WTC11 (cell line): ENCODE results near the gene AQP7. TPM values are rescaled to one million over a fixed set of nuclear protein-coding genes. Genes with fewer than 3 reads are reported as not detected.
"Not testable (repeated sequence)": the region's sequence is repeated elsewhere in the genome, so short reads cannot be mapped to it uniquely, and the experiment has no call there.

Experiments
- ATAC-seq: fragments of 200-7000 bp; cut with Tn5 transposase; 2 replicates; pipeline ENCODE4 v1.10.0; 2021; ENCODE audit warnings: mild to moderate bottlenecking, moderate library complexity
- CTCF ChIA-PET: fragments of 300-600 bp; sonication (Branson Sonifier 250); formaldehyde crosslinking; loops from one replicate; lab custom pipeline; 2021; ENCODE audit warnings: antibody characterized with exemption; lab: Charles Lee
- POLR2A ChIA-PET: fragments of 350-600 bp; sonication (Branson Sonifier 250); formaldehyde crosslinking; loops from one replicate; lab custom pipeline; 2021; ENCODE audit warnings: antibody characterized with exemption; lab: Charles Lee
- DNase-seq: peaks from one replicate; pipeline ENCODE4 v3.0.0; 2021; ENCODE audit warnings: low spot score
- H3K27ac Mint-ChIP-seq: 2 replicates; pipeline ENCODE4 v1.8.0; 2021; ENCODE audit warnings: mixed read lengths
- H3K27me3 Mint-ChIP-seq: 2 replicates; pipeline ENCODE4 v1.8.0; 2021; ENCODE audit warnings: low read depth, mild to moderate bottlenecking, moderate library complexity, mixed read lengths
- H3K36me3 Mint-ChIP-seq: 2 replicates; pipeline ENCODE4 v1.8.0; 2021; ENCODE audit warnings: mixed read lengths
- H3K4me1 Mint-ChIP-seq: 2 replicates; pipeline ENCODE4 v1.8.0; 2022; ENCODE audit warnings: mixed read lengths
- H3K4me3 Mint-ChIP-seq: 2 replicates; pipeline ENCODE4 v1.8.0; 2021; ENCODE audit warnings: mild to moderate bottlenecking, moderate library complexity, mixed read lengths
- H3K9me3 Mint-ChIP-seq: 2 replicates; pipeline ENCODE4 v1.8.0; 2021; ENCODE audit warnings: mixed read lengths
- ATF1 ChIP-seq: sonication (generic); formaldehyde crosslinking; IDR thresholded peaks from 2 replicates; pipeline ENCODE4 v1.8.1; 2023; ENCODE audit warnings: mild to moderate bottlenecking, moderate library complexity, missing genetic modification reagents
- CREB1 ChIP-seq: sonication (generic); formaldehyde crosslinking; IDR thresholded peaks from 2 replicates; pipeline ENCODE4 v1.8.0; 2023; ENCODE audit warnings: mild to moderate bottlenecking, missing genetic modification reagents
- E2F5 ChIP-seq: sonication (generic); formaldehyde crosslinking; IDR thresholded peaks from 2 replicates; pipeline ENCODE4 v1.8.1; 2022; ENCODE audit warnings: mild to moderate bottlenecking, moderate library complexity, missing genetic modification reagents
- EMX1 ChIP-seq: fragments of 250-450 bp; sonication (Bioruptor Pico); IDR thresholded peaks from 2 replicates; pipeline ENCODE4 v1.8.0; 2021; ENCODE audit warnings: mild to moderate bottlenecking
- GRHL2 ChIP-seq: fragments of 250-450 bp; sonication (Bioruptor Pico); IDR thresholded peaks from 2 replicates; pipeline ENCODE4 v1.8.0; 2022; ENCODE audit warnings: mild to moderate bottlenecking, moderate library complexity; ENCODE audit not compliant: insufficient replicate concordance, severe bottlenecking
- GTF2I ChIP-seq: fragments of 250-450 bp; sonication (Bioruptor Pico); conservative IDR thresholded peaks from 2 replicates; pipeline ENCODE4 v1.4.0; 2021; ENCODE audit warnings: mild to moderate bottlenecking
- IRF2 ChIP-seq: sonication (generic); formaldehyde crosslinking; IDR thresholded peaks from 2 replicates; pipeline ENCODE4 v1.8.0; 2022; ENCODE audit warnings: low read depth, missing genetic modification reagents, borderline replicate concordance
- NR3C1 ChIP-seq: sonication (generic); formaldehyde crosslinking; conservative IDR thresholded peaks from 2 replicates; pipeline ENCODE4 v1.8.1; 2023; ENCODE audit warnings: low read depth, mild to moderate bottlenecking, missing genetic modification reagents
- ZBTB21 ChIP-seq: sonication (generic); formaldehyde crosslinking; IDR thresholded peaks from 2 replicates; pipeline ENCODE4 v1.8.1; 2023; ENCODE audit warnings: mild to moderate bottlenecking, missing genetic modification reagents, borderline replicate concordance
- ZNF232 ChIP-seq: sonication (generic); formaldehyde crosslinking; IDR thresholded peaks from 2 replicates; pipeline ENCODE4 v1.8.0; 2022; ENCODE audit warnings: mild to moderate bottlenecking, missing genetic modification reagents
- ZNF396 ChIP-seq: fragments of 250-450 bp; sonication (Bioruptor Pico); IDR thresholded peaks from 2 replicates; pipeline ENCODE4 v1.8.0; 2021; ENCODE audit warnings: mild to moderate bottlenecking, moderate library complexity, borderline replicate concordance
- total RNA-seq: library from RNA; stranded (reverse); gene quantifications from 3 replicates; pipeline ENCODE4 v1.2.3, GENCODE V29; 2021
- TF ChIP-seq, protein P1 (sequence below): sonication (generic); formaldehyde crosslinking; IDR thresholded peaks from 2 replicates; pipeline ENCODE4 v1.8.0; 2023; ENCODE audit warnings: mild to moderate bottlenecking, missing genetic modification reagents
- TF ChIP-seq, protein P2 (sequence below): sonication (generic); formaldehyde crosslinking; IDR thresholded peaks from 2 replicates; pipeline ENCODE4 v1.8.0; 2023; ENCODE audit warnings: missing genetic modification reagents, mild to moderate bottlenecking, borderline replicate concordance

AQP7 gene
- total RNA-seq, 1 experiment from 2014 or later = 0.17 TPM

GRCh38 chr9:33372900-33373299 lies 29.5 kb downstream of the AQP7 start (continued):
- TF ChIP-seq, protein P1, sequence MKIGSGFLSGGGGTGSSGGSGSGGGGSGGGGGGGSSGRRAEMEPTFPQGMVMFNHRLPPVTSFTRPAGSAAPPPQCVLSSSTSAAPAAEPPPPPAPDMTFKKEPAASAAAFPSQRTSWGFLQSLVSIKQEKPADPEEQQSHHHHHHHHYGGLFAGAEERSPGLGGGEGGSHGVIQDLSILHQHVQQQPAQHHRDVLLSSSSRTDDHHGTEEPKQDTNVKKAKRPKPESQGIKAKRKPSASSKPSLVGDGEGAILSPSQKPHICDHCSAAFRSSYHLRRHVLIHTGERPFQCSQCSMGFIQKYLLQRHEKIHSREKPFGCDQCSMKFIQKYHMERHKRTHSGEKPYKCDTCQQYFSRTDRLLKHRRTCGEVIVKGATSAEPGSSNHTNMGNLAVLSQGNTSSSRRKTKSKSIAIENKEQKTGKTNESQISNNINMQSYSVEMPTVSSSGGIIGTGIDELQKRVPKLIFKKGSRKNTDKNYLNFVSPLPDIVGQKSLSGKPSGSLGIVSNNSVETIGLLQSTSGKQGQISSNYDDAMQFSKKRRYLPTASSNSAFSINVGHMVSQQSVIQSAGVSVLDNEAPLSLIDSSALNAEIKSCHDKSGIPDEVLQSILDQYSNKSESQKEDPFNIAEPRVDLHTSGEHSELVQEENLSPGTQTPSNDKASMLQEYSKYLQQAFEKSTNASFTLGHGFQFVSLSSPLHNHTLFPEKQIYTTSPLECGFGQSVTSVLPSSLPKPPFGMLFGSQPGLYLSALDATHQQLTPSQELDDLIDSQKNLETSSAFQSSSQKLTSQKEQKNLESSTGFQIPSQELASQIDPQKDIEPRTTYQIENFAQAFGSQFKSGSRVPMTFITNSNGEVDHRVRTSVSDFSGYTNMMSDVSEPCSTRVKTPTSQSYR = no peak
- no peak for TF ChIP-seq ZBTB21 (CRISPR knock-in tag)
- TF ChIP-seq GTF2I (CRISPR knock-in tag) = no peak
- no peak for TF ChIP-seq CREB1 (CRISPR knock-in tag)
- TF ChIP-seq NR3C1 = no peak

DNA sequence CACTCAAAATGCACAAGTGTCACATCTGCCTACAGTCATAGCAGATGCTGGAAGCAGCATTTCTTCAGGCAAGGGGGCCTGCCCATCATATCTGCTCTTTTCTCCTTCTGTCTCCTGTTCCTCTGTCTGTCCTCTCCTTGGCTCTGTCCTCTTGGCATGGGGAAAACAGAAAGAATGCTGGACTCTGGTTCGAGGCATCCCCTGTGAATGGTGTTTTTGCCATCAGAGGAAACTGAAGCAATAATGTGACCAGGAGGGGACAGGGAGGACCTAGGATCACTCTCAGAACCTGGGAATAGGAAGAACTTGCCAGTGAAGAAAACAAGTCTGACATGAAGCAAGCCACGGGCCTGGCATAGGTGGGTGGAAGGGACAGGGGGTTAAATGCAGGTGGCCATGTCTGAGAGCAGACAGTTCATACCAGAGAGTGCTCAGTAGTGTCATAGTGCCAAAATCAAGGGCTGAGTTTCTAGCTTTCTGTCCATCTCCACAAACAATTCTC lies 35.3 kb downstream of the AQP7 start:
- POLR2A ChIA-PET = no interaction called here
- DNase-seq (no peak), ATAC-seq (no peak)
- peaks cover 17% of the 10 kb centered on the region for H3K36me3 Mint-ChIP-seq
- CTCF ChIA-PET = interaction anchor here (0.6 to 2.6 kb wide), 2 partner anchors 8 to 37 kb away, joined by 4 to 9 read pairs; no protein-coding TSS in a partner anchor
- H3K9me3 Mint-ChIP-seq = no peaks in the 10 kb centered on the region
- no peaks in the 10 kb centered on the region for H3K4me1 Mint-ChIP-seq
- no peak overlapping the region for H3K27ac Mint-ChIP-seq
- H3K27me3 Mint-ChIP-seq = no peaks in the 10 kb centered on the region
- TF ChIP-seq ZNF232 (CRISPR knock-in tag) = no peak
- TF ChIP-seq, all 79 proteins: peak for 0
- H3K4me3 Mint-ChIP-seq = no peak overlapping the region

DNA sequence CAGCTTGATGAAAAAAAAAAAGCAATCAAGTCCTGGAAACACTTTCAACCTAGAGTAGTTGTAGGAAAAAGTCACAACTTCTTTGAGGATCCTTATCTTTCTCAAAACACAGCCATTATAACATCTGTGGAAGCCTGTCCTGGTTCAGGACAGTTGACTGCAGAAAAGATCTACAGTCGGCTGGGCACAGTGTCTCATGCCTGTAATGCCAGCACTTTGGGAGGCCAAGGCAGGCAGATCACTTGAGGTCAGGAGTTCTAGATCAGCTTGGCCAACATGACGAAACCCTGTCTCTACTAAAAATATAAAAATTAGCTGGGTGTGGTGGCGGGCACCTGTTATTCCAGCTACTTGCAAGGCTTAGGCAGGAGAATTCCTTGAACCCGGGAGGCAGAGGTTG lies 37.6 kb downstream of the AQP7 start:
- ATAC-seq, H3K4me3 Mint-ChIP-seq, H3K4me1 Mint-ChIP-seq, POLR2A ChIA-PET, DNase-seq, H3K9me3 Mint-ChIP-seq, H3K27ac Mint-ChIP-seq, H3K27me3 Mint-ChIP-seq: not testable (repeated sequence)
- peaks cover 12% of the 10 kb centered on the region for H3K36me3 Mint-ChIP-seq
- CTCF ChIA-PET = interaction anchor here (1.3 to 2.6 kb wide), 3 partner anchors 10 to 102 kb away, joined by 4 to 9 read pairs (median 5); no protein-coding TSS in a partner anchor

DNA sequence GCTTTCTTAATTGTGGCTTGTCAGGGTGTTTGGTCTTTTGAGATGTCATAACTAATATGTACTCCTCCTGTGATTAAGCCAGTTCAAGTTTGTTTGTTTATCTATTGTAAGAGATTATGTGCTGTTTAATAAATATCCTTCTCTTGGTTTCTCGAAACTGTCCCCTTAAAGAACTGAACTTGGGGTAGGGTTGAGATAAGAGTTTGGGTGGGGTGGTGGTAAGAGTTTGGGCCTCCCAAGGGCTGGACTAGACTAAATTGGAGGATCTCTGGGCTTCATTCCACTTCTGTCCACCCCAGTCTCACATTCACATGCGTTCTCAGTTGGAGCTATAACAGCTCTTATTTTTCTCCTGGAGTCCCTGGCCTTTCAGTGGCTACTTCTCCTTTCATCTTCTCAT lies 38.2 kb downstream of the AQP7 start:
- H3K4me1 Mint-ChIP-seq = no peaks in the 10 kb centered on the region
- peaks cover 12% of the 10 kb centered on the region for H3K36me3 Mint-ChIP-seq
- no peak overlapping the region for H3K27ac Mint-ChIP-seq
- H3K27me3 Mint-ChIP-seq = no peaks in the 10 kb centered on the region
- TF ChIP-seq IRF2 (CRISPR knock-in tag) (no peak), ATF1 (no peak), GRHL2 (CRISPR knock-in tag) (no peak), ZNF396 (CRISPR knock-in tag) (no peak), EMX1 (CRISPR knock-in tag) (no peak)
- H3K9me3 Mint-ChIP-seq = no peaks in the 10 kb centered on the region
- H3K4me3 Mint-ChIP-seq = no peak overlapping the region
- ChIA-PET CTCF (no interaction called here), POLR2A (no interaction called here)
- ATAC-seq (no peak), DNase-seq (no peak)

DNA sequence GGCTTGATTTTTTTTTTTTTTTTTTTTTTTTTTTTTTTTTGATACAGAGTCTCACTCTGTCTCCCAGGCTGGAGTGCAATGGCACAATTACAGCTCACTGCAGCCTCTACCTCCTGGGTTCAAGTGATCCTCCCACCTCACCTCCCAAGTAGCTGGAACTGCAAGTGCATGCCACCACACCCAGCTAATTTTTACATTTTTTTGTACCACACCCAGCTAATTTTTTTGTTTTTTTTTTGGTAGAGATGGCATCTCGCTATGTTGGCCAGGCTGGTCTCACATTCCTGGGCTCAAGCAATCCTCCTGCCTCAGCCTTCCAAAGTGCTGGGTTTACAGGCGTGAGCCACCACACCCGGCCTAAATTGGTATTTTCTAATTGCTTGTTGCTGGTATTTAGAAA lies 43.7 kb downstream of the AQP7 start:
- H3K27me3 Mint-ChIP-seq, H3K4me1 Mint-ChIP-seq, ATAC-seq, H3K9me3 Mint-ChIP-seq, H3K36me3 Mint-ChIP-seq, DNase-seq, H3K27ac Mint-ChIP-seq, POLR2A ChIA-PET, H3K4me3 Mint-ChIP-seq: not testable (repeated sequence)
- CTCF ChIA-PET = interaction anchor here (1.3 to 1.4 kb wide), 2 partner anchors 16 to 94 kb away, joined by 3 to 6 read pairs; no protein-coding TSS in a partner anchor

GRCh38 chr9:33355933-33356332 lies 46.4 kb downstream of the AQP7 start:
- CTCF ChIA-PET = interaction anchor here (1.7 kb wide), 1 partner anchor 19 kb away, joined by 4 read pairs; no protein-coding TSS in a partner anchor
- Mint-ChIP-seq H3K9me3 (no peaks in the 10 kb centered on the region), H3K27ac (no peak overlapping the region), H3K4me1 (no peaks in the 10 kb centered on the region), H3K4me3 (no peak overlapping the region), H3K36me3 (peaks cover 10% of the 10 kb centered on the region), H3K27me3 (no peaks in the 10 kb centered on the region)
- POLR2A ChIA-PET = no interaction called here
- no peak for DNase-seq
- no peak for ATAC-seq
- no peak for TF ChIP-seq E2F5
- TF ChIP-seq, protein P2, sequence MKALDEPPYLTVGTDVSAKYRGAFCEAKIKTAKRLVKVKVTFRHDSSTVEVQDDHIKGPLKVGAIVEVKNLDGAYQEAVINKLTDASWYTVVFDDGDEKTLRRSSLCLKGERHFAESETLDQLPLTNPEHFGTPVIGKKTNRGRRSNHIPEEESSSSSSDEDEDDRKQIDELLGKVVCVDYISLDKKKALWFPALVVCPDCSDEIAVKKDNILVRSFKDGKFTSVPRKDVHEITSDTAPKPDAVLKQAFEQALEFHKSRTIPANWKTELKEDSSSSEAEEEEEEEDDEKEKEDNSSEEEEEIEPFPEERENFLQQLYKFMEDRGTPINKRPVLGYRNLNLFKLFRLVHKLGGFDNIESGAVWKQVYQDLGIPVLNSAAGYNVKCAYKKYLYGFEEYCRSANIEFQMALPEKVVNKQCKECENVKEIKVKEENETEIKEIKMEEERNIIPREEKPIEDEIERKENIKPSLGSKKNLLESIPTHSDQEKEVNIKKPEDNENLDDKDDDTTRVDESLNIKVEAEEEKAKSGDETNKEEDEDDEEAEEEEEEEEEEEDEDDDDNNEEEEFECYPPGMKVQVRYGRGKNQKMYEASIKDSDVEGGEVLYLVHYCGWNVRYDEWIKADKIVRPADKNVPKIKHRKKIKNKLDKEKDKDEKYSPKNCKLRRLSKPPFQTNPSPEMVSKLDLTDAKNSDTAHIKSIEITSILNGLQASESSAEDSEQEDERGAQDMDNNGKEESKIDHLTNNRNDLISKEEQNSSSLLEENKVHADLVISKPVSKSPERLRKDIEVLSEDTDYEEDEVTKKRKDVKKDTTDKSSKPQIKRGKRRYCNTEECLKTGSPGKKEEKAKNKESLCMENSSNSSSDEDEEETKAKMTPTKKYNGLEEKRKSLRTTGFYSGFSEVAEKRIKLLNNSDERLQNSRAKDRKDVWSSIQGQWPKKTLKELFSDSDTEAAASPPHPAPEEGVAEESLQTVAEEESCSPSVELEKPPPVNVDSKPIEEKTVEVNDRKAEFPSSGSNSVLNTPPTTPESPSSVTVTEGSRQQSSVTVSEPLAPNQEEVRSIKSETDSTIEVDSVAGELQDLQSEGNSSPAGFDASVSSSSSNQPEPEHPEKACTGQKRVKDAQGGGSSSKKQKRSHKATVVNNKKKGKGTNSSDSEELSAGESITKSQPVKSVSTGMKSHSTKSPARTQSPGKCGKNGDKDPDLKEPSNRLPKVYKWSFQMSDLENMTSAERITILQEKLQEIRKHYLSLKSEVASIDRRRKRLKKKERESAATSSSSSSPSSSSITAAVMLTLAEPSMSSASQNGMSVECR = no peak
